Measurements from ENCODE around the gene TBCD.

DNA sequence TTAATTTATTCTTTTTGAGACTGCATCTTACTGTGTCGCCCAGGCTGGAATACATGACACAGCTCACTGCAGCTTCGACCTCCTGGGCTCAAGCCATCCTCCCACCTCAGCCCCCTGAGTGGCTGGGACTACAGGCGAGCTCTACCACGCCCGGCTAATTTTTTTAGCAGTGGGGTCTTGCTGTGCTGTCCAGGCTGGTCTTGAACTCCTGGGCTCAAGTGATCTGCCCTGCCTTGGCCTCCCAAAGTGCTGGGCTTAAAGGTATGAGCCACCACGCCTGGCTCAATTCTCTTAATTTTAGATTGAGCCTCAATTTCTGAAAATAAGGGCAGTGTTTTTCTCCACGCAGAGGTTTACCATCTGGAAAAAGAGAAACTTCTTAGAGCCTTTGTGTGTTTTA lies 46.9 kb downstream of the TBCD start:
- no peak for TF ChIP-seq POLR2AphosphoS5 (IDR thresholded peaks at IDR 0.05)
- TF ChIP-seq CTCF (IDR thresholded peaks at IDR 0.05), result no peak
